ENCODE results near the gene ZNF3. TPM values are rescaled to one million over a fixed set of nuclear protein-coding genes. Genes with fewer than 3 reads are reported as not detected.
"Not testable (repeated sequence)": the region's sequence is repeated elsewhere in the genome, so short reads cannot be mapped to it uniquely, and the experiment has no call there.

The ZNF3 gene
- total and polyA plus RNA-seq, 9 of the 15 experiments (the other 6 are each of a cell fraction or from before 2014, with no cell fraction given), result 30.0 to 64.9 (median 51.5) TPM

- TF ChIP-seq ZBTB9 (CRISPR knock-in tag; IDR thresholded peaks at IDR 0.05), result no peak; the same call in 1 of the 2 replicates
- peak; percentile 62; the same call in 1 of the 2 replicates for TF ChIP-seq NKRF (IDR thresholded peaks at IDR 0.05; ENCODE audit: borderline replicate concordance)
- no peak for TF ChIP-seq PYGO2 (tag; IDR thresholded peaks at IDR 0.05)
- no peak for TF ChIP-seq KHSRP (IDR thresholded peaks at IDR 0.05)
- TF ChIP-seq KAT7 (CRISPR knock-in tag; IDR thresholded peaks at IDR 0.05; ENCODE audit: borderline replicate concordance), result no peak
These were observed 49.3 kb upstream of the ZNF3 start (continued) for GRCh38 chr7:100130608-100131453.

GRCh38 chr7:100130220-100130607, 48.7 kb upstream of the ZNF3 start:
- not testable (repeated sequence) for H3K4me3 ChIP-seq; BruUV-seq (replicated peaks); ATAC-seq; FAIRE-seq; H3K36me3 ChIP-seq (ENCODE audit: control insufficient read depth, insufficient read depth, low read length); H3K9ac ChIP-seq (ENCODE audit: insufficient read depth in 1 of 2, low read depth in 2 of 2, low read length in 2 of 2); H4K20me1 ChIP-seq (replicated peaks; ENCODE audit: control insufficient read depth, insufficient read depth, low read length); H3K9me3 ChIP-seq (replicated peaks; ENCODE audit: control insufficient read depth, insufficient read depth, low read depth, low read length); DNase-seq (ENCODE audit: extremely low read depth in 1 of 4, low spot score in 3 of 4); H3K27me3 ChIP-seq (ENCODE audit: control insufficient read depth in 2 of 2, insufficient read depth in 2 of 2, low read length in 2 of 2); H3K4me2 ChIP-seq (ENCODE audit: insufficient read depth, low read length); H3K9me1 ChIP-seq (ENCODE audit: control insufficient read depth, insufficient read depth, low read length); H3K27ac ChIP-seq (ENCODE audit: extremely low read depth, low read depth, low read length)
- peaks cover 16% of the 10 kb centered on the region for H3K79me2 ChIP-seq (ENCODE audit: control insufficient read depth, insufficient read depth, low read length)
- ChIA-PET POLR2A (interaction anchor here (0.9 to 1.1 kb wide), 2 partner anchors 11 to 135 kb away, joined by 3 to 4 read pairs; no protein-coding TSS in a partner anchor), CTCF (ENCODE audit: low intra/inter-chr PET ratio) (interaction anchor here (0.6 to 4.8 kb wide), 6 partner anchors 13 to 217 kb away, joined by 3 to 54 read pairs (median 8); no protein-coding TSS in a partner anchor)
- in situ Hi-C loops (cut with MboI) (loop anchor here (5.0 kb wide), 2 partner anchors 82 to 217 kb away; no protein-coding TSS in a partner anchor), intact Hi-C loops (cut with micrococcal nuclease) (loop anchor here (2.0 kb wide), 1 partner anchor 211 kb away; the partner anchor contains the start of gene TRIM4)
- WGBS (ENCODE audit: insufficient coverage, low coverage, missing lambda C conversion rate), result 79% methylated on average over 1 of the region's 1 CpG
- TF ChIP-seq ARID4B (CRISPR knock-in tag; IDR thresholded peaks at IDR 0.05) (0 out of 2 replicates have a peak, but pooled peaks have one; percentile 18), FOXA3 (CRISPR knock-in tag; conservative IDR thresholded peaks at IDR 0.05 in 1 of 2, IDR thresholded peaks at IDR 0.05 in 1 of 2) (peak in 1 of 2 experiments; percentile 75; a peak in 1 of 4 replicates)
- H2AFZ ChIP-seq (ENCODE audit: low read depth, low read length), result peak overlapping the region; percentile 85; the same call in 1 of the 2 replicates
- peaks cover 16 to 32% of the 10 kb centered on the region in 2 experiments for H3K4me1 ChIP-seq (replicated peaks in 1 of 2; ENCODE audit: control insufficient read depth in 2 of 2, insufficient read depth in 2 of 2, low read length in 2 of 2)
